AG04449 (cell line): ENCODE measurements around the gene ACVRL1.

Source experiments
- CTCF ChIA-PET: fragments of 350-600 bp; formaldehyde crosslinking; extraction: SDS; loops from one replicate; lab custom pipeline; 2021; ENCODE audit warnings: antibody characterized with exemption; lab: Yijun Ruan, JAX
- POLR2A ChIA-PET: fragments of 400-600, 350-600 bp; formaldehyde crosslinking; extraction: SDS; loops from one replicate; lab custom pipeline; 2020; ENCODE audit warnings: antibody characterized with exemption, inconsistent platforms; lab: Yijun Ruan, JAX
- DNase-seq: peaks from one replicate; pipeline ENCODE4 v3.0.0-alpha.2; 2010; ENCODE audit warnings: low read depth, low spot score
- H3K4me3 ChIP-seq: 2 replicates; pipeline ENCODE4 v1.5.1; 2011; ENCODE audit warnings: low read depth, mild to moderate bottlenecking, control low read depth, low read length
- TF ChIP-seq, protein P1 (sequence below): IDR thresholded peaks from one replicate; pipeline ENCODE4 v1.5.1; 2011; ENCODE audit warnings: mild to moderate bottlenecking, moderate library complexity, low read length, control low read depth, inconsistent platforms; ENCODE audit not compliant: insufficient read depth; ENCODE audit errors: missing control alignments

The ACVRL1 gene

DNA sequence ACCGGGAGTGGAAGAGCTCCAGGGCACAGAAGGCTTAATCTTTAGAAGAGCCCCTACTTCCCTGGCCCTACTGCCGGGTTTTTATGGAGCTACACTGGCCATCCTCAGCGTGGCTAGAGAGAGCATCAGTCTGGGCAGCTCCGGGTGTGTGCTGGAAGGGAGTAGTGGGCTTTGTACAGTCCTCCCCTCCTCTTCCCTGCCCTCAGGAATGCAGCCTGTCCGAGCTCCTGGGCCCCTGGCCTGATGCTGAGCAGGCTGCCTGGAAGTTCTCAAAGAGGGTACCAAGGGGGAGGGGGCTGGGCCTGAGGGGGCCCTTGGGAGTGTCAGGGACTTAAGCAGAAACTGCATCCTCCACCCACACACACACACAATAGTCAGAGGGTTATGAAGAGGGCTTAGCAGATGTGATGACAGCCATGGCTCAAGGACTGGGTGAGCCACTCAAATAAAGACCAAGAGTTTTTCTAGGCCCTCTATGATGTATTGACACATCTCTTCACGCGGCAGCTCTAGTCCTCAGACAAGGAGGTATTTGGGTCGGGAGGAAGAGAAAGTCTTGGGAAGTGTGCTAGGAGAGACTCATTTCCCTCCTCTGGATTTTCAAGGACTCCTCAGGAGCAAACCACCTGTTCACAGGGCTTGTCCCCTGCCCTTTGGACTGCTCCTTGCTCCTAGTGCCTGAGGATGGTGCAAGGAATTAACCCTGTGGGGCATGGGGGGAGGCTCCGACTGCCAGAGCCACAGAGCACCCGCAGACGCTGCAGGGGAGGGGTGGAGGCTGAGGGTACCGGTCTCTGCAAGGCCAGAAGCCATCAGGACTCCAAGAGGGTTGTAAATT, 42.3 kb upstream of the ACVRL1 start:
- POLR2A ChIA-PET, result no interaction called here
- no peak overlapping the region for H3K4me3 ChIP-seq
- no peak for DNase-seq
- TF ChIP-seq, protein P1, sequence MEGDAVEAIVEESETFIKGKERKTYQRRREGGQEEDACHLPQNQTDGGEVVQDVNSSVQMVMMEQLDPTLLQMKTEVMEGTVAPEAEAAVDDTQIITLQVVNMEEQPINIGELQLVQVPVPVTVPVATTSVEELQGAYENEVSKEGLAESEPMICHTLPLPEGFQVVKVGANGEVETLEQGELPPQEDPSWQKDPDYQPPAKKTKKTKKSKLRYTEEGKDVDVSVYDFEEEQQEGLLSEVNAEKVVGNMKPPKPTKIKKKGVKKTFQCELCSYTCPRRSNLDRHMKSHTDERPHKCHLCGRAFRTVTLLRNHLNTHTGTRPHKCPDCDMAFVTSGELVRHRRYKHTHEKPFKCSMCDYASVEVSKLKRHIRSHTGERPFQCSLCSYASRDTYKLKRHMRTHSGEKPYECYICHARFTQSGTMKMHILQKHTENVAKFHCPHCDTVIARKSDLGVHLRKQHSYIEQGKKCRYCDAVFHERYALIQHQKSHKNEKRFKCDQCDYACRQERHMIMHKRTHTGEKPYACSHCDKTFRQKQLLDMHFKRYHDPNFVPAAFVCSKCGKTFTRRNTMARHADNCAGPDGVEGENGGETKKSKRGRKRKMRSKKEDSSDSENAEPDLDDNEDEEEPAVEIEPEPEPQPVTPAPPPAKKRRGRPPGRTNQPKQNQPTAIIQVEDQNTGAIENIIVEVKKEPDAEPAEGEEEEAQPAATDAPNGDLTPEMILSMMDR, result no peak
- CTCF ChIA-PET, result interaction anchor here (0.8 to 7.2 kb wide), 10 partner anchors 8 to 128 kb away, joined by 3 to 73 read pairs (median 4); no protein-coding TSS in a partner anchor

DNA sequence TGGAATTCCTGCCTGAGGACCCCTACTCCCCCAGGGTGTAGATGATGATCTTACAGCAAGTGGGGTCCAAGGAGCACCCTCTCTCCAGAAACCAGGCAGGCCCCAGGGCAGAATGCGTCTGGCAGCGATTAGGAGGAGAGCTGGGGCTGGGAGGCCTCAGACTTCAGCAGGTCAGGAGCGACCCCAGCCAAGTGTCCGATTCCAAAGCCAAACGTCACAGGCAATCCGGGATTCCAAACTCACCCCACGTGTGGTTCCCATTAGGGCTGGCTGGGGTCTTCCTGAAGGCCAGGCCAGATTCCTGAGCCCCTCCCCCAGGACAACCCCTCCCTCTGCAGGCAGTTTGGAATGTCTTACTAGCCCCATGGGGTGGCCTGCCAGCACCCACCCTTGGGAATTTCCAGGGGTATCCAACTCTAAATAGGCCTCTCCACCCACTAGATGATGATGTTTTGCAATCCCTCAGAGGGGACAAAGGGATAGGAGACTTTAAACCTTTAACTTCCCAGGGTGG, 41.5 kb upstream of the ACVRL1 start:
- no peak for DNase-seq
- no peak overlapping the region for H3K4me3 ChIP-seq
- ChIA-PET POLR2A (no interaction called here), CTCF (interaction anchor here (1.0 to 7.2 kb wide), 3 partner anchors 8 to 115 kb away, joined by 3 to 73 read pairs (median 8); no protein-coding TSS in a partner anchor)
- TF ChIP-seq, protein P1, result no peak

DNA sequence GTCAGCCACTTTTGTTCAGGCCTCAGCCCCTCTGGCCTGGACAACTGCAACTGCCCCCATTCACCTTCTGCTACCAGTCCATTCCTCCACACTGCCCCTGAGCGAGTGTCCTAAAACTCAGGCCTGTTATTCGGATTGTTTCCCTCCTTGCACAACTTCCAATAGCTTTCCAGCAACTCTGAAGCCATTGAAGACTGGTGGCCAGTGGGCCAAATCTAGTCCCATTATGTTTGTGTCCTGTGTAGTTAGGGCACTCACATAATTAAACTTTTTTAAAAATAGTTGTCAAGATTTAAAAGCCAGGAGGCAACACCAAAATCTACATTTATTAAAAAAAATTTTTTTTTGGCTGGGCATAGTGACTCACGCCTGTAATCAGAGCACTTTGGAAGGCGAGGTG, 41.0 kb upstream of the ACVRL1 start:
- POLR2A ChIA-PET, result no interaction called here
- CTCF ChIA-PET, result interaction anchor here (1.4 to 7.2 kb wide), 2 partner anchors 7 to 13 kb away, joined by 4 to 73 read pairs; no protein-coding TSS in a partner anchor
- no peak for DNase-seq

DNA sequence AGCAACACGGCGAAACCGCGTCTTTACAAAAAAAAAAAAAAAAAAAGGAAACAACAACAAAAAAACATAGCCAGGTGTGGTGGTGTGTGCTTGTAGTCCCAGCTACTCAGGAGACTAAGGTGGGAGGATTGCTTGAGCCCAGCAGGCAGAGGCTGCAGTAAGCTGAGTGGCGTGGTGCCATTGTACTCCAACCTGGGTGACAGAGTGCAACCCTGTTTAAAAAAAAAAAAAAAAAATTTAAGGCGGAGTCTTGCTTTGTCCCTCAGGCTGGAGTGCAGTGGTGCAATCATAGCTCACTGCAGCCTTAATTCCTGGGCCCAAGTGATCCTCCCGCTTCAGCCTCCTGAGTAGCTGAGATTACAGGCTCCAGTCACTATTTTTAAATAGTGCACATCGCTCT, 40.5 kb upstream of the ACVRL1 start:
- ChIA-PET CTCF (interaction anchor here (1.0 to 7.2 kb wide), 4 partner anchors 7 to 114 kb away, joined by 3 to 73 read pairs (median 4); no protein-coding TSS in a partner anchor), POLR2A (no interaction called here)
- H3K4me3 ChIP-seq, result no peak overlapping the region
- TF ChIP-seq, protein P1, result no peak
- DNase-seq, result no peak

More for the DNA sequence above, 41.0 kb upstream of the ACVRL1 start:
- no peak overlapping the region for H3K4me3 ChIP-seq
- TF ChIP-seq, protein P1, result no peak

DNA sequence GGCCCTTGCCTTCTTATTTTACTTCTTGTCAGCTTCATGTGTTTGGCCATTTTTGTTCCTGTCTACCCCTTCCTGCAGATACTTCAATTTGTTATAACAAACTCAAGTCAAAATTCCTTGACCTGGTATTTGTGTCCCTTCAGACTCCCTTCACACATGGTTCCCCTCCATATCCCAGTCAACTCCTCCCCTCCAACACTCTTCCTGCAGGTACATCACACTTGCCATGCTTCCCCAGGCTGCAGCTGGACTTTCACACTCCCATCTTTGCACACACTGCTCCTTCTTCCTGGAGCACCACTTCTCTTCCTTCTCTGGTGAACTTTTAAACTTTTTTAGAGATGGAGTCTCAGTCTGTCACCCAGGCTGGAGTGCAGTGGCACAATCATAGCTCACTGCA, 39.9 kb upstream of the ACVRL1 start:
- no peak for DNase-seq
- TF ChIP-seq, protein P1, result no peak
- ChIA-PET CTCF (interaction anchor here (1.0 to 1.4 kb wide), 3 partner anchors 12 to 113 kb away, joined by 3 to 5 read pairs (median 4); no protein-coding TSS in a partner anchor), POLR2A (no interaction called here)
- no peak overlapping the region for H3K4me3 ChIP-seq

DNA sequence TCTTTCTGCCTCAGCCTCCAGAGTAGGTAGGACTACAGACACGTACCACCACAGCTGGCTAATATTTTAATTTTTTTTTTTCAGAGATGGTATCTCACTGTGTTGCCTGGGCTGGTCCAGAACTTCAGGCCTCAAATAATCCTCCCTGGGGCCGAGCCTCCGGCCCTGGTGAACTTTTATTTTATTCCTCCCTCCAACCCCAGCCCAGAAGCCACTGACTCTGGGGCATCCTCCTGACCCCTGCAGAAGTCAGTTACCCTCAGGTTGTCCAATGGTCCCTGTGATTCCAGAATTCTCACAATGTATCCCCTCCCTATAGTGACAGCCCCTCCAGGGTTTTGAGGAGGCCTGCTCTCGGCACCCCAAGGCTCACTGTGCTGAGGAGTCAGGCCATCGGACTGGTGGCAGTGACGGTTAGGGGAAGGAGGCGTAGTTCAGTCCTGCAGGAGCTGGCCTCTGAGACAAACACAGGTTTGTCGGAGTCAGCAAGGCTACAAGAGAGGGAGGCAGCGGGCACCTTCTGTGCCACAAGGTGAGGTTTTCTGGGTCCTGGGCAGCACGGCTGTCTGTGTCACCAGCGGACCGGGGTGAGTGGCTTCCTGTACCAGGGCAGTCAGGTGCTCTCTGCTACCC, 39.4 kb upstream of the ACVRL1 start:
- ChIA-PET CTCF (interaction anchor here (1.0 to 1.4 kb wide), 3 partner anchors 11 to 113 kb away, joined by 3 to 5 read pairs (median 4); no protein-coding TSS in a partner anchor), POLR2A (no interaction called here)
- no peak overlapping the region for H3K4me3 ChIP-seq
- no peak for DNase-seq
- TF ChIP-seq, protein P1, result no peak
